HEK293T (cell line): ENCODE measurements around the gene DCTPP1.

Source experiments
- ARNT ChIP-seq: fragments of 450-650 bp; IDR thresholded peaks from 2 replicates; pipeline ENCODE4 v1.6.1; 2017; ENCODE audit warnings: mild to moderate bottlenecking
- BHLHE40 ChIP-seq: fragments of 450-650 bp; IDR thresholded peaks from 2 replicates; pipeline ENCODE4 v1.6.1; 2016; ENCODE audit warnings: mild to moderate bottlenecking, moderate library complexity, borderline replicate concordance
- FOXK2 ChIP-seq: fragments of 450-650 bp; IDR thresholded peaks from 2 replicates; pipeline ENCODE4 v1.6.1; 2016; ENCODE audit warnings: mild to moderate bottlenecking
- FOXM1 ChIP-seq: fragments of 450-650 bp; IDR thresholded peaks from 2 replicates; pipeline ENCODE4 v1.6.1; 2017; ENCODE audit warnings: mild to moderate bottlenecking, borderline replicate concordance
- HDGF ChIP-seq: fragments of 450-650 bp; IDR thresholded peaks from 2 replicates; pipeline ENCODE4 v1.6.1; 2017; ENCODE audit warnings: antibody characterized with exemption, borderline replicate concordance
- LEF1 ChIP-seq: fragments of 450-650 bp; IDR thresholded peaks from 2 replicates; pipeline ENCODE4 v1.6.1; 2017; ENCODE audit warnings: mild to moderate bottlenecking, borderline replicate concordance
- NFRKB ChIP-seq: fragments of 450-650 bp; IDR thresholded peaks from 2 replicates; pipeline ENCODE4 v1.6.1; 2016; ENCODE audit warnings: mild to moderate bottlenecking, moderate library complexity
- SP1 ChIP-seq: fragments of 450-650 bp; IDR thresholded peaks from 2 replicates; pipeline ENCODE4 v1.6.1; 2017
- SUZ12 ChIP-seq: fragments of 450-650 bp; IDR thresholded peaks from 2 replicates; pipeline ENCODE4 v1.6.1; 2016; ENCODE audit warnings: mild to moderate bottlenecking
- TARDBP ChIP-seq: fragments of 450-650 bp; IDR thresholded peaks from 2 replicates; pipeline ENCODE4 v1.6.1; 2016

DNA sequence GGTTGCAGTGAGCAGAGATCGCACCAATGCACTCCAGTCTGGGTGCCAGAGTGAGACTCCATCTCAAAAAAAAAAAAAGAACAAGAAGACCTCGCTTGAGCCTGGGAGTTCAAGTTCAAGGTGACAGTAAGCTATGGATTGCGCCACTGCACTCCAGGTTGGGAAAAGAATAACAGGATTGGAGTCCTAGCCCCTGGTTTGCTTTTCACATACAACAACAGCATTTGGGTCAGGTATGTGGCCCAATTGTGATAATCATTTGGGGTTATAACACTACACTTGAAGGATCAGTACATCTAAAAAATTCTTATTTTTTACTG is 19.2 kb upstream of the DCTPP1 start:
- TF ChIP-seq FOXM1 (no peak), HDGF (no peak), SP1 (no peak), NFRKB (no peak), LEF1 (no peak), ARNT (no peak), SUZ12 (no peak), FOXK2 (no peak), BHLHE40 (no peak), TARDBP (no peak)
